NCI-H82 (cell line): ENCODE data around the gene DYSF.
A peak's percentile ranks its signal among the peaks of the same experiment; 100 is the strongest.
"Not testable (repeated sequence)": the region's sequence is repeated elsewhere in the genome, so short reads cannot be mapped to it uniquely, and the experiment has no call there.

ENCODE experiments used
- DNase-seq: peaks from one replicate; lab custom pipeline; 2025; lab: John Stamatoyannopoulos, UW

DYSF gene

DNA sequence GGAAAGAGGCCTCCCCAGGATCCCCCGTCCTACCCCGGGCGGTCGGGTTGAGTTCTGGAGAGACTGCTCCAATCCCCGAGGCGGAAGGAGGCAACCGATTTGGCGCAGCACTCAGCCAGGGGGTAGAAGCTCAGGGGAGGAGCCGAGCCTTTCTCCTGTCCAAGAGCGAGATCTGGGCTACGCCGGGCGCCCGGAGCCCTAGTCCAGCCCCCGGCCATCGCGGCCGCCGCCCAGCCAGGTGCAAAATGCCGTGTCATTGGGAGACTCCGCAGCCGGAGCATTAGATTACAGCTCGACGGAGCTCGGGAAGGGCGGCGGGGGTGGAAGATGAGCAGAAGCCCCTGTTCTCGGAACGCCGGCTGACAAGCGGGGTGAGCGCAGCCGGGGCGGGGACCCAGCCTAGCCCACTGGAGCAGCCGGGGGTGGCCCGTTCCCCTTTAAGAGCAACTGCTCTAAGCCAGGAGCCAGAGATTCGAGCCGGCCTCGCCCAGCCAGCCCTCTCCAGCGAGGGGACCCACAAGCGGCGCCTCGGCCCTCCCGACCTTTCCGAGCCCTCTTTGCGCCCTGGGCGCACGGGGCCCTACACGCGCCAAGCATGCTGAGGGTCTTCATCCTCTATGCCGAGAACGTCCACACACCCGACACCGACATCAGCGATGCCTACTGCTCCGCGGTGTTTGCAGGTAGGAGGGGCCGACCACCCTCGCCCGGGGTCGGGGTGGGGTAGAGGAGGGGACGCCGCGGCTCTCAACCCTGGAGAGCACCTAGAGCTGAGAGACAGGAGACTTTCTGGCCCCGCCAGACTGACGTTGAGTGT is at the start of gene DYSF:
Gene DYSF, plus strand, starts transcription at position 158 of the 817 bp plus-strand sequence.
- no peak for DNase-seq

DNA sequence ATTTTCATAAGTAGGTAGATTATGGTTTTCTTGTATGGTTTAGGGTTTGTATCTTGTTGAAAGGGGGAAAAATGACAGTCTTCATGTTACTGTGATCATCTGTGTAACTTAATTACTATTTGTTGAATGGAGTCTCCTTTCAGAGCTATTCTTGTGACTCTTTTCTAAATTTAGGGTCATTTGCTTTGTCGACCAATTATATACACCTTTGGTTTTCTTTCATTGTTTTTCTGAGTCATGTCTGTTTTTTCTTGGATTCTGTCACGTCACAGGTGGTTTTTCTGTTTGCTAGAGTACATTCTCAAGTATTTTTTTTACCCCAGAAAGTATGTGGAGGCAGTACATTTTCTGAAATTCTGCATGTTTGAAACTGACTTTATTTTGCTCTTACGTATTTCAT is 43.8 kb upstream of the DYSF start:
- DNase-seq = no peak

DNA sequence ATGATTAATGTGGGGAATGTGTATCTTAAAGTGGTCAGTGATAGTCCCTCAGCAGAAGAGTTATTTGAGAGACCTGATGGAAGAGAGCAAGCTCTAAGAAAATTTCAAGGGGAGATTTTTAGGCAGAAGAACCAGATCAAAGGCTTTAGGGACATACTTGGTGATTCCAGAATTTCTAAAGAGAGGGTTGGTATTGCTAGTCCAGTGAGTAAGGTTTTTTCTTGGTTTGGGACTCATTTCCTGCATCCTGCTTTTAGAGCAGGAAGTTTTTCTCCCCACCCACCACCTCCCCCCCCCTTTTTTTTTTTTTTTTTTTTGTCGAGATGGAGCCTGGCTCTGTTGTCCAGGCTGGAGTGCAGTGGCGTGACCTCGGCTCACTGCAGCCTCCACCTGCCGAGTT is 42.7 kb upstream of the DYSF start:
- no peak for DNase-seq

DNA sequence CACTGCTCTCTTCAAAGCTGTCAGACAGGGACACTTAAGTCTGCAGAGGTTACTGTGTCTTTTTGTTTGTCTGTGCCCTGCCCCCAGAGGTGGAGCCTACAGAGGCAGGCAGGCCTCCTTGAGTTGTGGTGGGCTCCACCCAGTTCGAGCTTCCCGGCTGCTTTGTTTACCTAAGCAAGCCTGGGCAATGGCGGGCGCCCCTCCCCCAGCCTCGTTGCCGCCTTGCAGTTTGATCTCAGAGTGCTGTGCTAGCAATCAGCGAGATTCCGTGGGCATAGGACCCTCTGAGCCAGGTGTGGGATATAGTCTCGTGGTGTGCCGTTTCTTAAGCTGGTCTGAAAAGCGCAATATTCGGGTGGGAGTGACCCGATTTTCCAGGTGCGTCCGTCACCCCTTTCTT is 36.5 kb upstream of the DYSF start:
- not testable (repeated sequence) for DNase-seq

DNA sequence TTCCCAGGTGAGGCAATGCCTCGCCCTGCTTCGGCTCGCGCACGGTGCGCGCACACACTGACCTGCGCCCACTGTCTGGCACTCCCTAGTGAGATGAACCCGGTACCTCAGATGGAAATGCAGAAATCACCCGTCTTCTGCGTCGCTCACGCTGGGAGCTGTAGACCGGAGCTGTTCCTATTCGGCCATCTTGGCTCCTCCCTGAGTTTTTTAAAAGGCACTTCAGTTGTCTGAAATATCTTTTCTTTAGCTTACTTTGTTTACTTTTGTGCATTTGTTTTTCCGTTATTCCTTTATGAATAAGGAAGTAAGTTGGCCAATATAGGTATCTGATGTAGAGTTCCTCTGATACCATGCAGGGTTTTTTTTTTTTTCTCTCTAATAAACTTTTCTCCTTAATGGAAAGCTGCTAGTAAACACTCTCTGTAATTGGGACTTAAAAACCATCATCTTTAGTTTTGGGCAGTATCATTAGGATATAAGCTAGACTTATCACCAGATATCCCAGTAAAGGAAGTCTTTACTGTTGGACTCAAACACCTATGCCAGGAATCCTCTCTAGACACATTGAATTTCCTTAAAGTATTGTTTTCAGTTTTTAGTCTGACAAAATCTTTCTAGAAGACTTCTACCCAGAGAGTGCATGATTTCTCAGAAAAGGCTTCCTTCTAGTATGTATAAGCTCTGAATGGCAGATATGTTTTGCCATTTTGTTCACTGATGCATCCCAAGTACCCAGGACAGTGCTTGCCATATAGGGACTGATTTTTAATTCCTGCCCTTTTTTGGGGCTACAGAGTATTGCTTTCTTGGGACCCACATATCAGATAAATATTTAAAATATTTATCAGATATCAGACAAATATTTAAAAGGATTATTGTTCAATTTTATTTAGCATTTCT is 35.8 kb upstream of the DYSF start:
- no peak for DNase-seq

DNA sequence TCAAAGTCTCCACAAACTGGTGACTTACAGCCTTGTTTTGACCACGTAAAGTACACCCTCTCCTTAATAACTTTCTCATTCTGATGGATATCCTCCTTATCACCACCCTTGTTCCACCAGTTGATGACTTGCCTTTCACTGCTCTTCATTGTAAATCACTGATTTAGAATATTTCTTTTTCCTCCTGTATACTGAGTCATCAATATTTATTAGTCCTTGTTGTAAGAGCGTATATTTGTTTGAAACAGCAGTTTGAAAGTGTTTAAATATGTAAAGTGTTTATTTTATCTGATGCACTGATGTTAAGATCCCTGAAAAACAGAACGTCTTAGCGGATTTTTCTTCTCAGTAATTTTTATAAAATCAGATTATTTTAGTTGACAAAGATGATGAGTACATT is 34.2 kb upstream of the DYSF start:
- DNase-seq = no peak

DNA sequence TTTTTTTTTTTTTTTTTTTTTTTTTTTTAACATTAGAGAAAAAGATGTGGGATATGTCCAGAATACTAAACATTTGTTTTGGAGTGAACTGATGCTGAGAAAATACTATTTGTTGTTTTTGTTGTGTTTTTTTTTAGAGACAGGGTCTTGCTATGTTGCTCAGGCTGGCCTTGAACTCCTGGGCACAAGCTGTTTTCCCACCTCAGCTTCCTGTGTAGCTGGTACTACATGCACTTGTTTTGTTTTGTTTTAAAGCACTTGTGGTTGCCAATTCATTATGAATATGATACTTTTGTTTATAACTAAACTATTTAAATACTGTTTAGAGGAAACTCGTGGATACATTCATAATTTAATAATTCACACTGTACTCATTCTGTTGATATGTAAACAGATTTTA is 33.4 kb upstream of the DYSF start:
- no peak for DNase-seq

DNA sequence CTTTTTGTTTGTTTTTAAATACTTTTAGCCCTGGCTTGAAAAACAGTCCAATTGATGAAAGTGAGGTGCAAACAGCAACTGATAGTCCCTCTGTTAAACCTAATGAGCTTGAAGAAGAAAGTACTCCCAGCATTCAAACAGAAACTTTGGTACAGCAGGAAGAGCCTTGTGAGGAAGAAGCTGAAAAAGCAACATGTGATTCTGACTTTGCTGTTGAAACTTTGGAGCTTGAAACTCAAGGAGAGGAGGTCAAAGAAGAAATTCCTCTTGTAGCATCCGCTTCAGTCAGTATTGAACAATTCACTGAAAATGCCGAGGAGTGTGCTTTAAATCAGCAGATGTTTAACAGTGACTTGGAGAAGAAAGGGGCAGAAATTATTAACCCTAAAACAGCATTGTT is 30.6 kb upstream of the DYSF start:
- no peak for DNase-seq

DNA sequence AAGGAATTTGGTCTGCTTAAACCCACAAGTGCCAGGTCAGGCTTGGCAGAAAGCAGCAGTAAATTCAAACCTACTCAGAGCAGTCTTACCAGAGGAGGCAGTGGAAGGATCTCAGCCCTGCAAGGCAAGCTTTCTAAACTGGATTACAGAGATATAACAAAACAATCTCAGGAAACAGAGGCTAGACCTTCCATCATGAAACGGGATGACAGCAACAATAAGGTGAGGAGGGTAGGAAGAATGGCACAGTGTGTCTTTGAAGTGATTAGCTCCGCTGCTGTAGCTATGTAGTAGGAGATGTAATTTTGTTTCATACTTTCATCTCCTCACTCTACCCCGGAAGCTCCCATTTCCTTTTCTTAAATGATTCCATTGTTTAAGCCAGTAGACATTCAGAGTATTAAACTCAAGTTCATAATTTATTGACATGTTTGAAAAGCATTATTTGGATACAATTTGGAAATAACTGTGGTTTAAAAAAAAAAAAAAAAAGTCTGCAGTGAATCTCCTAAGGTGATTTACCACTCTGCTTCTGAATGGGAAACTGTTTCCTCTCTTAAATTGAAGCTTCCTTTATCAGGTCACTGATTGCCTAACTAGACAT is 29.4 kb upstream of the DYSF start:
- DNase-seq = peak; percentile 16

DNA sequence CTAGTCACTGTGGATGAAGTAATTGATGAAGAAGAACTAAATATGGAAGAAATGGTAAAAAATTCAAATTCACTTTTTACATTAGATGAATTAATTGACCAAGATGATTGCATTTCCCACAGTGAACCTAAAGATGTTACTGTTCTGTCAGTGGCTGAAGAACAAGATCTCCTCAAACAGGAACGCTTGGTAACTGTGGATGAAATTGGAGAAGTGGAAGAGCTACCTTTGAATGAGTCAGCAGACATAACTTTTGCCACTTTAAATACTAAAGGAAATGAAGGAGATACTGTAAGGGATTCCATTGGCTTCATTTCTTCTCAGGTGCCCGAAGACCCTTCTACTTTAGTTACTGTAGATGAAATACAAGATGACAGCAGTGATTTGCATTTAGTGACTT is 26.6 kb upstream of the DYSF start:
- DNase-seq = no peak

DNA sequence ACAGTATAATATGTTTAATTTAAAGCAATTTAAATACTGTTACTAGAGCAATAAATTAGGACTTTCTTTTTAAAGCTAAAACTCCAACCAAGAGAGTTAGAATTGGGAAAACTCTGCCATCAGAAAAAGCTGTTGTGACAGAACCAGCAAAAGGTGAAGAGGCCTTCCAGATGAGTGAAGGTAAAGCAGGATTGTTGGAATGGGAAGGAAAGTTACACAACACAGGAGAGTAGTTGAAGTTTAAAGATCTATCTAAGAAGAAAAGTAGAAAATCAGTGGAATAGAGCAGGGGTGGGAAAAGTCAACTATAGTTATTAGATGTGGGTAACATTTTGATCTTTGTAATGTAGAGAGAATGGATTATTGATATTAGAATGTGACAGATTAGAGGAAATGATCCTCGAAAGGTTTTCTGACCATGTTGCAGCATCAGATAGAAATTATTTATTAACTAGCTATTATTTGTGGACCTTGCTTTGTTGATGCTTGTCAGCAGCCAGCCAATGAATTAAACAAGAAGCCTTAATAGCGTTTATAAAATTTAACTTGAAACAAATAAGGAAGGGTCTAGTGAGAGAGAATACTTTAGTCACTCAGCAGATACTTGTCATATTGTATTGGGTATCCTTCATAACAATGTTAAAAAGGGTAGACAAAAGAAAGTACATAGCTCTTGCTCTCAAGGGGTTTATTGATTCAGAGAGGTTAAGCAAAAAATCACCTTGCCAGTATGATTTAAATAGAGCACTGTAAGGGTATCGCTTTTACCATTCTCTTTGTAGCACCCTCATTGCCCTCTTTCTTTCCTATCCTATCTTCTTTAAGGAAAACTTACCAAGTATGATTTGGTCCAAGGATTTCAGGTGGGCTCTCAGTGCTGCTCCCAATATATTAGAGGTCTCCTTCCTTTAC is 24.6 kb upstream of the DYSF start:
- DNase-seq = no peak

DNA sequence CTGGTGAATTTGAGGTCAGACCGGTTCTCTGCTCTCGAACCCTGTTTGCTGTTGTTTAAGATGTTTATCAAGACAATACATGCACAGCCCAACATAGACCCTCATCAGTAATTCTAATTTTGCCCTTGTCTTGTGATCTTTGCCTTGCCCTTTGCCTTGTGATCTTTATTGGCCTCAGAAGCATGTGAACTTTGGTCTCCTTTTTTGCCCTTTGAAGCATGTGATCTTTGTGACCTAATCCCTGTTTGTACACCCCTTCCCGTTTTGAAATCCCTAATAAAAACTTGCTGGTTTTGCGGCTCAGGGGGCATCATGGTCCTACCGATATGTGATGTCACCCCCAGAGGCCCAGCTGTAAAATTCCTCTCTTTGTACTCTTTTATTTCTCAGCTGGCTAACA is 8.2 kb upstream of the DYSF start:
- not testable (repeated sequence) for DNase-seq

DNA sequence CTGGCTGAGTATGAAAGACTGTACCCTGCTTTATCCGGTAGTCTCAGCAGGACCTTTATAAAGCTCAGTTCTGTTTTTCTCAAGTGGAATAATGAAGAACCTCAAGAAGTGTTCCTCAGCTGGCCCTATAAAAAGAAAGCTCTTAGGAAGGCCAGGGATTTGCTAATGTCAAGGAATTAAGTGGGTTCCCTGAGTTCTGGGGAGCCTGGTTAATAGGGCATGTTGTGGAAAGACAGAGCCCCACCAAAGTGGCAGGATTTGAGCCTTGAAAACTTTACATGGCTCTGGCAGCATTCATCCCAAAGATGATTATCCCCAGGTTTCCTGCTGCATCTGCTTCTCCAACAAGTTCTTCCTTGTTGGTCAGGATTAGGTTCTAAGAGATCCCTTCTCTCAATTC is 6.9 kb upstream of the DYSF start:
- no peak for DNase-seq

DNA sequence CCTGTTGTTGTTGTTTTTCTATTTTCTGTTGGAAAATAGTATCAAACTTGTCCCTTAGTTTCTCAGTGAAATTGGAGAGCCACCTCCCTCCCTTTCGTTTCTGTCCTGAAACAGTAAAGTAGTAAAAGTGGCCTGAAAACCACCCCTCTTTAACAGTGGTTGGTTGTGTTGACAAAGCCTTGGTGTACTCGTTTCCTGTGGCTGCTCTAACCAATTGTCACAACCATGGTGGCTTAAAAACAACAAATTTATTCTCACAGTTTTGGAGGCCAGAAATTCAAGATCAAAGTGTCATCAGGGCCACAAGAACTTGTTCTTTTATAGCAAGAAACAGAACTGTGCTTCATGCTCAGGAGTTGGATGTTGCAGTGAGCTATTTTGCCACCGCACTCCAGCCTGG is 4.0 kb upstream of the DYSF start:
- no peak for DNase-seq

DNA sequence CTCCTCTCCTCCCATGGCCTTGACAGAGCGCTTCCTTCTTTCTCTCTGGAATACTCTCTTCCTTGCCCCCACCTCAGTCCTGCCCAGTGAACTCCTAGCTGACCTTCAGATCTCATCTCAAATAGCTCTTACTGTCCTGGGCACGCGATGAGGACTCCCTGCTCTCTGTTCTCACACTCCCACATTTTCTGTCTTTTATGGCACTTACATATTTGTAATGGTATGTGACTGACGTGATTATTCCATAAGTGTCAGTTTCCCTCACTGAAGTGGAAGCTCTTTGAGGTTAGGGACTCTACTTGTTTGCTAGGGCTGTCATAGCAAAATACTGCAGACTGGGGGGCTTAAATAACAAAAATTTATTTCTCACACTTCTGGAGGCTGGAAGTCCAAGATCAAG is 1.7 kb upstream of the DYSF start:
- no peak for DNase-seq

DNA sequence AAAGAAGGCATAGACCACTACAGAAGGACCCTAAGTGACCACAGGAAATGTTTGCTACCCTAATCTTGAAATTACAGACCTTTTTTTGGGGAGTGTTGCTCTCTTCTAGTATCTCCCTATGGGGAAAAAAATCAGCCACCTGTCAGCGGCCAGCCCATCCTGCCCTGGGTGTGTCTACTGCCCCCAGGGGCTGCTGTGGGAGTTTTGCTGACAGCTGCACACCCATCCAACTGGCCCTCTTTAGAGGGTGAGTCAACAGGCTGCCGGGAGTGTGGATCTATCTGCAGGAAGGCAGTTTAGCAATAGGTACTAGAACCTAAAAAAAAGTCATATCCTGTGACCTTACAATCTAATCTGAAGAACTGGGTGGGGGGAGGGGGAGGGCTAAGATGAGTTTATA is 796 bp upstream of the DYSF start:
- DNase-seq = peak; percentile 74

DNA sequence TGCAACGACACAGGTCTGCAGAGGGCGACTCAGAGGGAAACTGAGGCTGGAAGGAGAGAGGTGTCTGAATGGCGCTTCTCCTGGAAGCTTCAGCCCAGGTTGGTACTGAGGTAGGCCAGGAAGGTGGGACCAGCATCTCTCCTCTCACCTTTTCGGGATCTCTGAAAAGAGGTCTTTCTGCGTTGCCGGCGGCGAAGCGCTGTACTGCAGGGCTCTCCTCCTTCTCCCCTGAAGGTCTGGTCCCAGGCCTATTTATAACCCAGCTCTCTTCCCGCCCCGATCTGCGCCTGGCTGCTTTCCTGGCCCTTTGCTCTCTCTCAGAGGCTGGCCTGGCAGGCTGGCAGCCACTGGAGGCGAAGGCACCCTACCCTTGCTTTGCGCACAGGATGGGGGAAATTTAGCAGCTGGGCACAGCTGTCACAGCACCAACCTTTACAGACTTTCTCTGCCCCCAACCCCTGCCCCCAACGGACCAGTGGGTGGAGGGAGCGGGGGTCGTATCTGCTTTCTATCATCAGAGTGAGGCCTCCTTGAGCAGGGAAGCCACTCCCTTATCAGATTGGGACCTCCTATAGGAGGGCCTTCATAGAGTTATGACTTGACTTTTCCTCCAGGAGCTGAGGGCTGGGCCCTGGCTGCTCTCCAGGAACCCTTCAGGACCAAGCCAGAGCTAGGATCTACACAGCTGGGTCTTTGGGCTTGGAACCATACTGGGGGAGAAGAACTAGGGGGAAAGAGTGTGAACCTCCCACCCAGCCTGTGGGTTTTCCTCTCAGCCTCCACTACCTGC is 1.1 kb downstream of the DYSF start:
- no peak for DNase-seq

DNA sequence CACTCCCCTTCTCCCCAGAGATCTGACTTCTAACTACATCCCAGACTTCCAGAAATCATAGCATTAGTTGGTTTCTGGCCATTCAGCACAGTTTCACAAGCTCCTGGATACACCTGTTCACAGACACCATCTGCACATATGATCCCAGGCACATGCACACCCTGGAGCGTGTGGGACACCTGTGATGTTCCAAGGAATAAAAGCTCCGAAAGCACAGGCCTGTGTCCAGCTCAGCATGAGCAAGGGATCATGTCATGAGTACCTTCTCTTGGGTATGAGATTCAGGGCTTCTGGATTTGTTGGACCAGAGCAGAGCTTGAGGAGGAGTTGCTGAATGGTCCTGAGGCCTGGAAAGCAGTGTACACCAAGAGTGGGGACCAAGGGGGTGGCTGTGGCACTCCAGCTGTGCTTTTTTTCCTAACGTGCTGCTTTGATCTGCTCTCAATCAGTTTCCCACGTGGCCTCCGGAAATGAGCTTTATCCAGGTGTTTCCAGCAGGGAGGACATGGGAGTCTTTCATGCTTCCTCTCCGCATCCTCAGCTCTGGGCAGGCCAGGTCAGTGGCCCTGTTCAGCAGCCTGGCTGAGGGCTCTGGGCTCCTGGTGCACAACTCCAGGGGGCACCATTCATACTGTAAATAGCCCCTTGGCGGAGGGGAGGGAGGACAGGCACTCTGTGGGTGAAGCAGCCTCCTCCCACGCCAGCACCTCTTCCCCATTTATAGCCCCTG is 1.8 kb downstream of the DYSF start:
- no peak for DNase-seq

DNA sequence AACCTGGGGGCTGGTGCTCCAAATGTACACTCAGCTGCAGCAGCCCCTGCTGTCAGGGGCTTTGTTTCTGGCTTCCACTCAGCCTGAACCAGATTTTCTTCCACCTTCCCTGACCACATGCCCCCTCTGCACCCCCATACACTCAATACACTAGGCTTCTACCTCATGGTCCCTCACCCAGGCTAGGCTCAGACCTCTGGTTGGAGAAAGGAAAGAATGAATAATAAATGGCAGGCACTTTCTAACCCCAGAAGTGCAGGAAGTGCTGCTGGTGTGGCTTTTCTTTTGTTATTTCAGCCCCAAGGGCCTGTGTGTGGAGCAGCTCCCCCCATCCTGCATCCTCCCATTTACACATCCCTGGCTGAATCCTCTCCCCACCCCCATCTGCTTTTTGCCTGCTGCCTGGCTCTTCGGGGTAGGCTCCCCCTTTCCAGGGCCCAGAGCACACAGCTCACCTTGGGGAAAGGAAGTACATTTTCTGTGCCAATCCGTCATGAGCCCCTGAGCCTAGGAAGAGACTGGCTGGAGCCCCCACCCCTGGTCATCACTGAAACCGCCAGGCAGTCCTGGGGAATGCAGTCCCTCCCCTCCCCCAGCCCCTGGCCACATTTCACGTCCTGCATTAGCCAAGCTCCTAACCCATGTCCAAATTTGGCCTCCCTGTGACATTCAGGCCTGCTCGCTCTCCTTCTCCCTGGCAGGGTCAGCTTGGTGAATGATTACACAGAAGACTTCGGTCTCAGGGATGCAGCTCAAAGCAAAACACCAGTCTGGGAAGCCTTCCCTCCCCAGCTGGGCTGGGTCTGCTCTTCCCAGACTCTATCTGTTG is 2.6 kb downstream of the DYSF start:
- DNase-seq = no peak
